Type B pancreatic cell (in vitro differentiated cells): Measurements from ENCODE around the gene C10orf95. TPM values are rescaled to one million over a fixed set of nuclear protein-coding genes. Genes with fewer than 3 reads are reported as not detected.

Experiments used
- DNase-seq: peaks from one replicate; pipeline ENCODE4 v3.0.0; 2021; ENCODE audit warnings: mixed read lengths; ENCODE audit not compliant: unreplicated experiment; ENCODE audit errors: extremely low spot score
- H3K27ac Mint-ChIP-seq: 2 replicates; pipeline ENCODE4 v1.8.0; 2021; ENCODE audit warnings: mild to moderate bottlenecking, mixed read lengths
- H3K27me3 Mint-ChIP-seq: 2 replicates; pipeline ENCODE4 v1.8.0; 2021; ENCODE audit warnings: mixed read lengths
- H3K36me3 Mint-ChIP-seq: 2 replicates; pipeline ENCODE4 v1.8.0; 2021; ENCODE audit warnings: mixed read lengths
- H3K4me1 Mint-ChIP-seq: one replicate; pipeline ENCODE4 v1.8.0; 2021; ENCODE audit warnings: mixed read lengths; ENCODE audit not compliant: unreplicated experiment
- H3K4me3 Mint-ChIP-seq: 2 replicates; pipeline ENCODE4 v1.8.0; 2021; ENCODE audit warnings: mild to moderate bottlenecking, mixed read lengths
- H3K9me3 Mint-ChIP-seq: 2 replicates; pipeline ENCODE4 v1.8.0; 2021; ENCODE audit warnings: mixed read lengths
- CTCF ChIP-seq: fragments of 200-600 bp; sonication (generic); conservative IDR thresholded peaks from 2 replicates; pipeline ENCODE4 v1.5.0; 2021; ENCODE audit warnings: antibody characterized with exemption, mild to moderate bottlenecking
- total RNA-seq: library from RNA; stranded (reverse); gene quantifications from 2 replicates; pipeline ENCODE4 v1.2.1, GENCODE V29; 2021; ENCODE audit warnings: low replicate concordance

C10orf95 gene
- total RNA-seq, 1 donor from 2014 or later = 0.75 TPM

- Mint-ChIP-seq H3K4me3 (no peak overlapping the region), H3K27me3 (peaks cover 39% of the 10 kb centered on the region), H3K9me3 (no peaks in the 10 kb centered on the region), H3K36me3 (peaks cover 4% of the 10 kb centered on the region), H3K27ac (no peak overlapping the region), H3K4me1 (peaks cover 8% of the 10 kb centered on the region)
- TF ChIP-seq CTCF = no peak
- peak; percentile 68 for DNase-seq
Measured at GRCh38 chr10:102405108-102405571, 46.2 kb downstream of the C10orf95 start.

GRCh38 chr10:102404361-102405107, 46.8 kb downstream of the C10orf95 start:
- Mint-ChIP-seq H3K4me1 (peaks cover 2% of the 10 kb centered on the region), H3K4me3 (no peak overlapping the region), H3K36me3 (peaks cover 2% of the 10 kb centered on the region), H3K27me3 (peaks cover 33% of the 10 kb centered on the region), H3K27ac (no peak overlapping the region), H3K9me3 (no peaks in the 10 kb centered on the region)
- TF ChIP-seq CTCF = no peak
- no peak for DNase-seq

- DNase-seq = peak; percentile 65
- Mint-ChIP-seq H3K9me3 (no peaks in the 10 kb centered on the region), H3K36me3 (no peaks in the 10 kb centered on the region), H3K4me1 (no peaks in the 10 kb centered on the region), H3K27ac (no peak overlapping the region), H3K4me3 (no peak overlapping the region), H3K27me3 (peaks cover 26% of the 10 kb centered on the region)
- no peak for TF ChIP-seq CTCF
Measured at GRCh38 chr10:102403115-102403514, 48.2 kb downstream of the C10orf95 start.

GRCh38 chr10:102402512-102402896, 48.8 kb downstream of the C10orf95 start:
- DNase-seq = no peak
- Mint-ChIP-seq H3K27ac (no peak overlapping the region), H3K4me1 (no peaks in the 10 kb centered on the region), H3K27me3 (peaks cover 19% of the 10 kb centered on the region), H3K4me3 (no peak overlapping the region), H3K9me3 (no peaks in the 10 kb centered on the region), H3K36me3 (no peaks in the 10 kb centered on the region)
- TF ChIP-seq CTCF = no peak

- peaks cover 14% of the 10 kb centered on the region for H3K27me3 Mint-ChIP-seq
- DNase-seq = peak; percentile 68
- H3K27ac Mint-ChIP-seq = peak overlapping the region; percentile 39
- H3K36me3 Mint-ChIP-seq = no peaks in the 10 kb centered on the region
- peaks cover under 1% of the 10 kb centered on the region for H3K4me1 Mint-ChIP-seq
- TF ChIP-seq CTCF = no peak
- peak overlapping the region; percentile 28 for H3K4me3 Mint-ChIP-seq
- no peaks in the 10 kb centered on the region for H3K9me3 Mint-ChIP-seq
Measured at GRCh38 chr10:102401735-102402511, 49.4 kb downstream of the C10orf95 start.
